Stimulated activated CD4-positive, alpha-beta T cell treated with anti-CD3 and anti-CD28 coated beads, Interleukin-1b, Interleukin-23, amount 100 ng/mL, for 4 hours (primary cell): Measurements from ENCODE around the gene CEP63.

Experiments used
- DNase-seq, 2 donors: peaks; one replicate each; pipeline ENCODE4 v3.0.0-alpha.2; 2020; ENCODE audit warnings: low read depth in 2 of 2

The CEP63 gene

DNA sequence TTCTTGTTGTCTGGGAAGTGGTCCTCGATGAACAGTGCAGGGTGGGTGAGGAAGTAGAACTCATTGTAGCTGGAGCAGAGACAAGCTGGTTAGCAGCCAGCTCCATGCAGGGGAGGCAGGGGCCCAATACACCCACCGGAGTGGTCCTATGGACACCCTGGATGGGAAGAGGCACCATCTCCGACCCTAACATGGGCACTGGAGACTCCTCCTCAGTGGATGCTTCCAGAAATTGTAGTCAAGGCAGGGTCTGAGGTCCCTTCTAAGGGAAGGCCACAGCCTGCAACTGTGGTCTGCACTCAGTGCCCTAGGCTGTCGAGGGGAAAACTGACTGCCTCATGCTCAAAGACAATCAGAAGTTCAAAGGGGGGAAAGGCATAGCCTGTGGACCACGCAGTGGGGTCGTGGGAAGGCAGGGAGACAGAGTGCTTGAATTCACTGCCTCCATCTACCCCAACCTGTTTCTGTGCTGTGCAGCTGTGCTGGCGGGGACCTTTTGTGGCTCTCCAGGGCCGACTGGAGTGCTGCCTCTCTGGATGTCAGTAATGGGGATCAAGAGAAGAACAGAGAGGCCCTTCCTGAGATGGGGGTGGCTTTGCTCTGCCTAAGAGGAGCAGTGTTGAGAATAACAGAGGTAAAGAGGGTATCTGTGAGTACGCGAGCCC, 123.0 kb downstream of the CEP63 start:
- no peak for DNase-seq

DNA sequence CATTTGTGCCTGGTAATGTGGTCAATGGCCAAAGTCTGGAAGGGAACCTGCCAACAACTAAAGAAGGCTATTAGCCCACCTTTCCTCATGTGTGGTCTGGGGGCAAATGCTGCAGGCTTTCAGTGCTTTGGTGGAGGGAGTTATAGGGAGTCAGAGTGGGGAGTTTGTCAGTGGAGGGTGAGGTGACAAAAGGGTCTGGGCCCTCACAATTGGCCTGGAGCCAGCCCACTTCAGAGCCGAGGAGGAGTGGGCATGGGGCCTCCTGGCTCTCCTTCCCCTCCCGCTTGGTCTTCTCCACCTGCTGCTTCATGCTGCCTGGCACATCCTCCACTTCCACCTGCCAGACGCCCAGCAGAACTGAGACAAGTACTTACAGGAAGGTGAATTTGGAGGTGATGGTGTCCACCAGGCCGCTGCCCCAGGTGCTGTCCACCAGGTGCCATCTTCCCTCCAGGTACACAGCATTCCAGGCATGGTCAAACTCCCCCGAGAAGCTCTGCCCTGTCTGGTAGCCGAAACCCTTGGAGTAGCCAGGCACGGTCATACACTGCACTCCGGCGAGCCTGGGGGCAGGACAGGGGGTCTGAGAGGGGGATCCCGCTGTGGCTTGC, 124.1 kb downstream of the CEP63 start:
- DNase-seq = no peak

DNA sequence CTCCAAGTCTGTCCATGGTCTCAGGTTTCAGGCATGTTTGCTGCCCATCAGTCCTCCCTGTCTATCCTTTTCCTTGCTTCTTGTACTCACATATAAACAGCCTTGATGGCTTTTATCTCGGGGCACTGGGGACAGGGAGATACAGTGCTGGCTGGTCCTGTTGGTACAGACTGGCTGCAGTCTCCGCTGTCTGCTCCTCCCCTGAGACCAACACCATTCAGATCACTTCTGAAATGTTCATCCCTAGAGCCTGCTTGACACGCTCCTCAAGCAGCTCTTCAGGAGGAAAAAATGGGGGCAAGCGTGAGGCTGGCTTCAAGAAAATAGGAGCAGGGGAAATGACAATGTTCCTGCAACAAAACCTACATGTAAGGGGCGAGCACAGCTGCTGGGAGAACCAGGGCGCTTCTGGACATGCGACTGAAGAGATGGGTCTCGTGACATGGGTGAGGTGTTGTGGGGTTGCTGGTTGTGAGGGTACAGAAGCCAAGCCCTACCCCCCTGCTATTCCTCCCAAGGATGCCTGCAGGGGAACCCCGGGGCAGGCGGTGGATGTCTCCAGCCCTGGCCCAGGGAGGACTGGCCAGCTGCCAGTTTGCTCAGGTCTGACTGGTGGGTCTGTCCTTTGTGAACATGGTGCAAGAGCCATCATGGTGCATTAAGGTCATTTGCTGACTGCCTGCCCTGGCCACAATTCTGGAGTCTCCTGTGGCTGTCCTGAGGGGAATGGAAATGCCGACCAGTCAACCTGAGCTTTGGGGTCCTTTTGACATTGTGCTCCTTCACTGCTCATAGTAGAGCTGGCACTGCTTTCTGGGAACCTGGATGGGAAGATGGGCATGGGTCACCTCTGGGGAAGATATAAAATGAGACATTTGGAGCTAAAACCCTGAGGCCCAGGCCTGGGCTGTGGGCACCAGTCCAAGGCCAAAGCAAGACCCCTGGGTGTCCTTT, 124.9 kb downstream of the CEP63 start:
- DNase-seq = no peak

DNA sequence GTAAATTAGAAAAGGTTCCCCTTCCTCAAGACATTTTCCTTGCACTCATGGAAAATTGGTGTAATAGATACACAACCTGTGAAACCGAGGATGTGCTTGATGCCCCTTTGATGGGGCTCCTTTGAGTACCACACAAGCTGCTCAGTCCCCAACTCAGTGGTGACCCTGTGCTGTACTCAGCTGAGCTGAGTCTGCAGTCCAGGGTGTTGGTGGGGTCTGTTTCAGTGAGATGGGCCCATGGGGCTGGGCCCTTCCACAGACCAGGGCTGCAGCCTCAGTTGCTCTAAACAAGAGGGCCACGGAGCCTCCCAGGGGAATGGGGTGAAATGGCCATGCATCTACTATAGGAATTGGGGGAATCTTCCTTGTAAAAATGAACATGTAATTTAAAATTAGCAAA, 125.7 kb downstream of the CEP63 start:
- no peak for DNase-seq

DNA sequence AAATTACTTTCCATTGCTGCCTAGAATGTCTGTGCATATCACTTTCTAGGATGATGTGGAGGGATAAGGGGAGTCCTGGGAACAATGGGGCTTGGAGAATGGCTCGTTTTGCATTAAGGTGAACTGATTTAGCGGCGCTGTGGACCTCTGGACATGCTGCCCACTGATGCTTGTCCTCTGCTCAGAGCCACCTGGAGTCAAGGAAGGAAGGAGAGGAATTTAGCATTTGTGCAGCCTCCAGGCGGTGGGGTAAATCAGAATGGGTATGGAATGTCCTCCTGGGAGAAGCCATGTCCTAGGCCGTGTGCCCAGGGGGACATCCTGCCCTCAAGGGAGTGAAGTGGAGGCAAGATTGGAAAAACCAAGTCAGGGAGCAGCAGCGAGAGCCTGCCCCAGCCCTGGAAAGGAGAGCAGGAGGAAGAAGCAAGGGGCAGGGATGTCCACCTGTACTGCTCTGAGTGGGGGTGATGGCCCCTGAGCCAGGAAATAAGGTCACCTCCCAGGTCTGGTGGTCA, 127.2 kb downstream of the CEP63 start:
- no peak for DNase-seq

DNA sequence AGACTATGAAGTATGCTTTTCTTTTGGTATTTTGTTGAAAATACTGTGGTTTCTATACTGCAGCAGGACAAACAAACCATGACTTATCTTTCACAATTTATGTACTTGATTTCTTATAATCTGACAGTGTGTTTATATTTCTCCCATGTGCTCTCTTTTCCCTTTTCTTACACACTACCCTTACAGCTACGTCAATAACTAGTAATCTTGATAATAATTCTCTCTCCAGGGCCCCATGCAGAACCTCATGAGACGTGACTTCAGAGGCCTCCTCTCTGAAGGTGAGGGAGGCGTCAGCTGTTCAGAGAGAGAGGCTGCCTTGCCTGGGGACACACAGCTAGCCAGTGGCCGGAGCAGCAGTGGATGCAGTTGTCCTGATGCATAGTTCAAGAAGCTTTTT, 129.1 kb downstream of the CEP63 start:
- DNase-seq = no peak

DNA sequence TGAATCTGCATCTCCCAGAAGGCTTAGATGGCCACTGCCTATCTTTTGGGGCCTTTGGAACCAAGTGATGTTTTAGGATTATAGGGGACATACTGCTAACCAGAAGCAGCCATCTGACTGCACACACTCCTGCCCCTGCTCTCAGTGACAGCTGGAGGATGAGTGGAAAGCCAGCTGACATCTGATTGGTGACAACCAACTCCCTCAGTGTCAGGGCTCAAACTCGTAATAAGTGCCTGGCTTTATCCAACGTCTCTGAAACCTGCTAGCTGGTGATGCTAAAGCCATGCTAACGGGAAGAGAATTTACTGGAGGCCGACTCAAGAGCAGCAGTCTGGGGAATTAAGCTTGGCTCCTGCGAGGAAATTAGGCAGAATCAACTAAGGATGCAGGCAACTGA, 129.9 kb downstream of the CEP63 start:
- no peak for DNase-seq

DNA sequence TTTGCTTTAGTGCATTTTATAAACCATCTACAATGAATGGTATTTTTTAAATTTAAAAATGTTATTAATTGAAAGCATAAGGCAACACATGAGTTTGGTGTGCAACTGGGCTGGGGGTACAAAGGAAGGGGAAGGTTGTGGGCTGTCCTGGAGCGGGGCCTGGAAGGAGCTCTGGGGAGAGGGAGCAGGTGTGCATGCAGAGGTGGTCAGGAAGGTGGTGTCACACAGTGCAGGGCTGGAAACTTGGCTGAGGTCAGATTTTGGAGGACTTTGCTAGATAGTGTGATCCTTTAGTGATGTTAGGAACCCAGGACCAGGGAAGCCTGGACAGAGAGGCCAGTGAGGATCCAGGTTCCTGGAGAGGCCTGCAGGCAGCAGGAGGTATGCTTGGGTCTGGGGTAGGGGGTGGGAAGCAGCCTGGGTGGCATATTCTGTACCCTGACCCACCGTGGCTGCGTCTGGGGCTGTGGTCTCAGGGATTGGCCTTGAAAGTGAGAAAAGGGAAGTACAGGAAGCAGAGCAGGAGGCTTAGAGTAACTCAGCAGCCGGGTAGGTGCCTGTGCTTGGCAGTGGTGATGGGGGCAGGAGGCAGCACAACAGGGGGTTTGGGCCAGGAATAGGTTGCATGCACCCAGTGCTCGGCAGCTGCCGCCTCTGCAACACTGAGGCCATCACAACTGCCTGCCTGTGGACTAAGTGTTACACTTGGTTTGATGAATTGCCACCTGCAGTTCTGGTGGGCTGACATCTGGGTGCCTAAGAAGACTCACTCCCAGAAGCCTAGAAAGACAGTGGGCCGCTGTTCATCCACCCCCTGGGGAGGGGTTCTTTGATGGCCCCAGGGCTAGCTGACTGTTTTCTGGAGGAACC, 132.0 kb downstream of the CEP63 start:
- no peak for DNase-seq

DNA sequence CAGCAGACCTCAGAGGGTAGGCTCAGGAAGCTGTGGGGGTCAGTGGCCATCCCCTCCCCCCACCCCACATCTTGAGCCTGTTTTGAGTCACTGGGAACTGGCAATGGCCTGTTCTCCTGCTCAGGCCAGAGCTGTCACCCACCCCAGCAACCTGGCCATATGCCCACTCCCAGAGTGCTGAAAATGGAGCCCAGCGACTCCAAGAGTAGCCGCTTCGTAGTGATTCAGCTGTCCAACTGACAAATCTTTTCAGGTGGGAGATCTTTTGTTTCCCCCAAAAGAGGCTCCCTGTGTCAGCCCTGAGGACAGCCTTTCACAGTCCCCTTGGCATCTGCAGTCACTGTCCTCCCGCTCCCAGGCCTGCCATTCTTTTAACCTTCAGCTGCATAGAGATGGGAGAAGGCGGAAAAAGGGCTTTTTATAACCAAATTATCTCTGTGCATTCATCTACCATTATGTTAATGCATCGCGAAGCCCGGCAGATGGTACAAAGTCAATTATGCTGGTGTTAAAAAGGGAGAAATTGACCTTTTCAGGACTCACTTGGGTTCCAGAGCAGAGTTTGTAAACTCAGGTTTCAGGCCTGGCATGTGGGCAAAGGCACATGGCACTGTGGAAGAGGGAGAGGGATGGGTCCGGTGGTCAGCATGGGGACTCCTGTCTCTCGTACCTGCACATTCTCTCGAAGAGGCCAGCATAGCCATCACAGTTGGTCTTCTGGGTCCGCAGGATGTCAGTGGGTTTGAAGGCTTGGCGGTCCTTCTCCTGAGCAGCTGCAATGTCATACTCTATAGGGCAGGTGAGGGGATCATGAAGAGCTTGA, 132.8 kb downstream of the CEP63 start:
- no peak for DNase-seq

DNA sequence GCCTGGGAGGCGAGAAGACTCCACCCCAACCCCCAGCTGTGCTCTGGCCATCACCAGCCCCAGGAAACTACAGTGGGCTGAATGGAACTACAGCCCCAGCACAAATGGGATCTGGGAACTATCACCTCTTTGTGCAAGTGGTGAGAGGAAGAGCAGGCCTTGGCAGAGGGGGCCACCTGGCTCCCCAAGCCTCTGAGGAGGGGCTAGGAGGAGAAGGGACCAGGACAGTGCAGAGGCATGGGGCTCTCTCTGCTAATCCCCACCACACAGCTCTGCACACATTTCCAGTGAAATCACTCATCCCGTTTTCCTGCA, 133.4 kb downstream of the CEP63 start:
- no peak for DNase-seq

DNA sequence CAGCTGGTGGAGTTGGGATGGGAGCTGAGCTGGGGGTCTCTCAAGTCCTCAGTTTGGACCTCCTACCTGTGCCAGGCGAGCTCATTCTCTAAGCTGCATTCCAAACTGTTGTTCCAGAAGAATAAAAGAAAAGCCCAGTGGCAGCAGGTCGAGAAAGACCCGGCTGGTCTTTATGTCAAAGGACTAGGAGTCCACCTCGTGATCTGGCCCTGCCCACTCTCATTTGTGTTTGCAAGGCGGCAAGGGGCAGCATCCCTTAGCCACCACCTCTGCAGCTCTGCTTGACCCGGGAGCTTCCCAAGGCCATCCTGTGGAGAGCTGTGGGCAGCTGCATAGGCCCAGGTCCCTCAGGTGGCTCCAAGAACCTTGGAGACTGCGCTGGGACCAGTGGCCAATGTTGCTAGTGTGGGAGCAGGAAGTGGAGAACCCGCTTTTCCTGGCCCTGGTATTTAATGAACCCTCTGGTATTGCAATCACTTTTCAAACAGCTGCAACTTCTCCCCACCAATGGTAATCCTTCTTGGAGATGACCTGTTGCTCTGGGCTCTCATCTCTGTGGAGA, 134.1 kb downstream of the CEP63 start:
- DNase-seq = no peak

DNA sequence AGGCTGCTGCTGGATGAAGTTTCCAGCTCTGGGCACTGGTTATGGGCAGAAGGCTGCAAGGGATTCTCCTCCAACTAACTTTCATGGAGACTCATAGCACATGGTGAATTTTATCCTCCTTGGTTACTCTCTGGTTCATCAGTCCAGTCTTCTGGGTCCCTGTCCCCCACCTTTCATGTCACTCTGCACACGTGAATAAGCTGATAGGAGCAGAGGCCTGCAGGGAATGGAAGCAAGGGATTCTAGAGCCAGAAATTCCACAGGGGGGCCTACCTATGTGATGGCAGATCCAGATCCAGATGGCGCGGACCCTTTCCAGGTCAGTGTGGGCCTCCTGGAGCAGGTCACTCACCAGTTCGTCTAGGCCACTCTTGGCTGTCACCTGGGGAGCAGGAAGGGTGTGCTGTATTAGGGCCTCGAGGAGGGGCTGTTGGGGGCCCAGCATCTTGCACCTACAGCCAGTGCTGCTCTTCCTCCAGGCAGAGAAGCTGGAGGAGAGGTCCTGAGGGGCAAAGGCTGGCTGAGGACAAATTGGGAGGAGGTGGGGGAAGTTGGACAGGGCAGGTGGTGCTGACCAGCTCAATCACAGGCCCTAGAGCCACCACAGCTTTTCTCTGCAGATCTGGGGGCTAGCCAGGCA, 134.7 kb downstream of the CEP63 start:
- no peak for DNase-seq

DNA sequence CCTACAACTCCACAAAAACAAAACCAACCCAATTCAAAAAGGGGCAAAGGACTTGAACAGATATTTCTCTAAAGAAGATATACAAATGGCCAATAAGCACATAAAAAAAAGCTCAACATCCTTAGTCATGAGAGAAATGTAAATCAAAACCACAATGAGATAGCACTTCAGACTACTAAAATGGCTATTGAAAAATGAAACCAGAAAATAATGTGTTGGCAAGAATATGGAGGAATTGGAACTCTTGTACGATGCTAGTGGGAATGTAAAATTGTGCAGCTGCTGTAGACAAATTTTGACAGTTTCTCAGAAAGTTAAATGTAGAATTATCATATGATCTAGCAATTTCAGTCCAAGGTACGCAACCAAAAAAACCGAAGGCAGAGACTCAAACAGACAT, 136.0 kb downstream of the CEP63 start:
- DNase-seq = no peak

DNA sequence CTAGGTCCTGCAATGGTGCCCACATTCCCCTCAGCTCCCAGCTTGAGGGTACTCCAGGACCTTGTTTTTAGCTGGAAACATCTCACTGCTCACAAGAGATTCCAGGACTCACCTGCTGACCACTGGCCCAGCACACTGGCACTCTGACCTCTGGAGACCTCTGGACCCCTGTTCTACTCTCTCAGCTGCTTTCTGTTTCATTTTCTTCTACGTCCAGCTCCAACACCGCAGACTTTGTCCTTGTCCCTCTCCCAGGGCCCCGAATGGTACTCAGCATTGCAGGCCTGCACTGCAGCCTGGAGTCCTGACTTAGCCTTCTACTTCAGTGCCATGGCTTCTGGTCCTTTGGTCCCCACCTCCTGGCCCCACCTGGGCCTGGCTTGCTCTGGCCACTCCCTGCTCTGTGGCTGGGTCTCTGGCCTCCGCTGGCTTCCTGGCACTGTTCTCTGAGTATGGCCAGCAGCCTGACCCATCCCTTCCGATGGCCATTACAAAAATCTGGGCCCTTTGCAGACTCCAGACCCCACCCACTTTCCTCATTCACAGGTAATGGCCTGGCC, 137.0 kb downstream of the CEP63 start:
- DNase-seq = no peak

DNA sequence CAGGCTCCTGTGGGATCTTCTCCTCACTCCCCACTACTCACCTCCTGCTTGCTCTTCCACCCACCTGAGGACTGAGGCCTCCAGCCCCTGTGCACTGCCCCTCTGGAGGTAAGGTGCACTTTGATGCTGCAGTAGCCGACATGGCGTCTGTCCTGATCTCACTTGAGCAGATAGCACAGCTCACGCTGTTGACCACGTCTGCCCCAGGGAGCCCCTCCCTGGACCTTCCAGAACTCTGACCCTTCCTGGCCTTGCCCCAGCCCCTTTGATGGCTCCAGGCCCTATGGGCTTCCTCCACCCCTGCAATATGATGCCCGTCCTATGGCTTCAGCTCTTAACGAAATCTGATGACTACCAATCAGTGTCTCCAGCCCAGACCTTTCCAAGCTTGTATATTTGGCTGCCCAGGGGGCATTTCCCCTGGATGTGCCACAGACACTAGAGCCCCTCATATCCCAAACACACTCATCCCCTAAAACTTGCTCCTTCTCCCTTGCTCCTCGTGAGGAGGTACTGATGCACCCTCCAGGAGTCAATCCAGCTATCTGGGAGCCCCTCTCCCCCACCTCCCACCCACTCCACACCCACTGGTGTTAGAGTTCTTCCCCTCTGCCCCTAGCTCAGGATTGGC, 137.9 kb downstream of the CEP63 start:
- DNase-seq = no peak
